ENCODE data around the gene PTPN2.

DNA sequence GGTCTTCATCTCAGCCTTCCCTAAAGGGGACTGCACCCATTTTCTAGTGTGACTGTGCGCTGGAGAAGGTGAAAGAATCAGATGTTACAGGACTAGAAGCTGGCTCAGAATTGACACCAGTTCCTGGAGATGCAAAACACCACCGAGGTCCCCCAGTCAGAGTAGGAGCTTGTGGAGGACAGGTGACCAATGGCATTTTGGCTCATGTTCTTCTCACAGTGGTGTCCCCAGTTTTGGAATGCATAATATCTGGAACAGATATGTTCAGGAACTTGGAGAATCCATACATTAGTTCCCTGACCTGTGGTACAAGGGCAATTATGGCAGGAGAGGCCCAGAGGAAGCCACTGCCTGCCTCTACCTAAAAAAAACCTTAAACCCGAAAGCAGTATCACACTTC lies 114.9 kb downstream of the PTPN2 start:
- TF ChIP-seq MXI1 (conservative IDR thresholded peaks at IDR 0.05; ENCODE audit: poor library complexity, severe bottlenecking) = no peak
- TF ChIP-seq EZH2 (IDR thresholded peaks at IDR 0.05; ENCODE audit: borderline replicate concordance, insufficient read depth, low read length, poor library complexity, severe bottlenecking) = no peak
- TF ChIP-seq, protein P1, sequence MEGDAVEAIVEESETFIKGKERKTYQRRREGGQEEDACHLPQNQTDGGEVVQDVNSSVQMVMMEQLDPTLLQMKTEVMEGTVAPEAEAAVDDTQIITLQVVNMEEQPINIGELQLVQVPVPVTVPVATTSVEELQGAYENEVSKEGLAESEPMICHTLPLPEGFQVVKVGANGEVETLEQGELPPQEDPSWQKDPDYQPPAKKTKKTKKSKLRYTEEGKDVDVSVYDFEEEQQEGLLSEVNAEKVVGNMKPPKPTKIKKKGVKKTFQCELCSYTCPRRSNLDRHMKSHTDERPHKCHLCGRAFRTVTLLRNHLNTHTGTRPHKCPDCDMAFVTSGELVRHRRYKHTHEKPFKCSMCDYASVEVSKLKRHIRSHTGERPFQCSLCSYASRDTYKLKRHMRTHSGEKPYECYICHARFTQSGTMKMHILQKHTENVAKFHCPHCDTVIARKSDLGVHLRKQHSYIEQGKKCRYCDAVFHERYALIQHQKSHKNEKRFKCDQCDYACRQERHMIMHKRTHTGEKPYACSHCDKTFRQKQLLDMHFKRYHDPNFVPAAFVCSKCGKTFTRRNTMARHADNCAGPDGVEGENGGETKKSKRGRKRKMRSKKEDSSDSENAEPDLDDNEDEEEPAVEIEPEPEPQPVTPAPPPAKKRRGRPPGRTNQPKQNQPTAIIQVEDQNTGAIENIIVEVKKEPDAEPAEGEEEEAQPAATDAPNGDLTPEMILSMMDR (IDR thresholded peaks at IDR 0.05; ENCODE audit: poor library complexity, severe bottlenecking) = no peak
- TF ChIP-seq RAD21 (conservative IDR thresholded peaks at IDR 0.05) = no peak
- TF ChIP-seq EP300 (conservative IDR thresholded peaks at IDR 0.05; ENCODE audit: poor library complexity, severe bottlenecking) = no peak

Data from neural cell (in vitro differentiated cells).